HPDE6-E6E7 (cell line): ENCODE results near the gene PLAC9.

ENCODE experiments used
- DNase-seq: peaks from one replicate; pipeline ENCODE4 v3.0.0; 2011; ENCODE audit warnings: missing footprints; ENCODE audit errors: extremely low spot score

The PLAC9 gene

DNA sequence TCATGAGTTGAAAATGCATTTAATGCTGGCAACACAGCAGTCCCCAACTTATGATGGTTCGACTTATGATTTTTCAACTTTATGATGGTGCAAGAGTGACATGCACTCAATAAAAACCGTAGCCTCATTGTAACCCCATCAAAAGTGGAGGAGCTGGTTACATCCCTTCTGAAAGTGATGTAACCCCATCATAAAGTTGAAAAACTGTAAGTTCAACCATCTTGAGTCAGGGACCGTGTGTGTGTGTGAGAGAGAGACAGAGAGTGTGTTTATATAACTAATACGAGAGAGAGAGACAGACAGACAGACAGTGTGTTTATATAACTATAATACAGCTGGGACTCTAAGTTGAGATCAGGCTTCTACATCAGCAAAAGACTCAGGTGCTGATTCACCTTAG lies 51.8 kb downstream of the PLAC9 start:
- DNase-seq = no peak

DNA sequence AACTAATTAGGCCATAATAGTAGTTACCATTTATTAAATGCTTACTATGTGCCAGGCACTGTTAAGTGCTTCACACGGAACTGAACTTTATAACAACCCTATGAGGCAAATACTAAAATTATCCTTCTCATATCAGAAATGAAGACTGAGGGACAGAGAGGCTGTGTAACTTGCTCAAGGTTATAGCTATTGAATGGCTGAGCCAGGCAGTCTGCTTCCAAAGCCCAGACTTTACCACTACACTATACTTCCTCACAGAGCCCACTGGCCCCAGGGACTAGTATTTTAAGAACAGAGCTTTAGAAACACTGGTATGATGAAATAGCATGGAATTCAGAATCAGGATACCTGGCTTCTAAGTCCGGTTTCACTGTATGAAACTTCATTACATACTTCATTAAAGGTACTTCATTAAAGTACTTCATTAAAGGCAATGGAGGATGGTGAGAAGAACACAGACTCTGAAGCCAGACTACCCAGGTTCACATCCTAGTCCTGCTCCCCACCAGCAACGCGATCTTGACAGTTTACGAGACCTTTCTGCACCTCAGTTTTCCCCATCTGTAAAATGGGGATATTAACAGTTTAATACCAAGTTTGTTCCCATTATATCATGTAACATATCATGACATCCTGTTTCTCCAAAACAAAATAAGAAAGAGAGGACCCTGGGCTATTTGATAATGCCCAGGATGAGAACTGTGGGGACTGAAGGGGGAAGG lies 53.2 kb downstream of the PLAC9 start:
- no peak for DNase-seq

DNA sequence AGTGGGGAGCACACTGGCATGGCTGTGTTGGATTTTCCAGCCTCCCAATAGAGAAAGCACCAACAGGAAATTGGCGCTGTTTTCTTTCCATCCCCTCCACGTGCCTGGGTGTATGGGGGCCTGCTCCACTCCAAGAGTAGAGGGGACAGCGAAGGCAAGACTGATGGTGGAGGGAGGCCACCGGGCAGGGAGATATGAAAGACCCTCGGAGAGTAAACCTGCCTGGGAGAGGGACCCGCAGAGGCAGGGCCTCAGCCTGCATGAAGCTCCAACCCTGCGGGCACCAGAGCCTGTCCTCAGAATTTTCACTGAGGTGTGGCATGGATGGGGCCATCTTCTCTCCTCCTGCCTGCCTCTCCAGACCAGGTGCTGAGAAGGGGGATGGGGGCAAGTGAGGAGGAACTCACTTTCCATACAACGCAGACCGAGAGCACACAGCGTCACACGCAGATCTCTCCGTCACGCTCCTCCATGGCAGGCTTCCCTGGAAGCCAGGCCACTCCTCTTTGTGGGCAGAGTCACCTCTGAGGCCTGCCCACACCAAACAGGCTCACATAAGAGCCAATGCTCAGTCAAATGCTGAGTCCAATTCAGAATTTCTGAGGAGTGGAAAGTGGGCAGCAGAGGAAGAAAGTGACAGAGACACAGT lies 54.0 kb downstream of the PLAC9 start:
- no peak for DNase-seq

DNA sequence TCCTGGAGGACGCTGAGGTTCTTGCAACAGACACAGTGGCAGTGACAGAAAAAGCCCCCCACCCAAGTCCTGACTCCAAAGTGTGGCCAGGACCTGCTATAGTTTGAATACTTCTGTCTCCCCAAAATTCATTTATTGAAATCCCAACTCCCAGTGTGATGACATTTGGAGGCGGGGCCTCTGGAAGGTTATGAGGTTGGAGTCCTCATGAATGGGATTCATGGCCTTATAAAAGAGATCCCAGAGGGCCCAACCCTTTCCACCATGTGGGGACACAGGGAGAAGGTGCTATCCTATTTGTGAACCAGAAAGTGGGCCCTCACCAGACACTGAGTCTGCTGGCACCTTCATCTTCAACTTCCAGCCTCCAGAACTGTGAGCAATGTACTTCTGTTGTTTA lies 54.5 kb downstream of the PLAC9 start:
- DNase-seq = no peak

DNA sequence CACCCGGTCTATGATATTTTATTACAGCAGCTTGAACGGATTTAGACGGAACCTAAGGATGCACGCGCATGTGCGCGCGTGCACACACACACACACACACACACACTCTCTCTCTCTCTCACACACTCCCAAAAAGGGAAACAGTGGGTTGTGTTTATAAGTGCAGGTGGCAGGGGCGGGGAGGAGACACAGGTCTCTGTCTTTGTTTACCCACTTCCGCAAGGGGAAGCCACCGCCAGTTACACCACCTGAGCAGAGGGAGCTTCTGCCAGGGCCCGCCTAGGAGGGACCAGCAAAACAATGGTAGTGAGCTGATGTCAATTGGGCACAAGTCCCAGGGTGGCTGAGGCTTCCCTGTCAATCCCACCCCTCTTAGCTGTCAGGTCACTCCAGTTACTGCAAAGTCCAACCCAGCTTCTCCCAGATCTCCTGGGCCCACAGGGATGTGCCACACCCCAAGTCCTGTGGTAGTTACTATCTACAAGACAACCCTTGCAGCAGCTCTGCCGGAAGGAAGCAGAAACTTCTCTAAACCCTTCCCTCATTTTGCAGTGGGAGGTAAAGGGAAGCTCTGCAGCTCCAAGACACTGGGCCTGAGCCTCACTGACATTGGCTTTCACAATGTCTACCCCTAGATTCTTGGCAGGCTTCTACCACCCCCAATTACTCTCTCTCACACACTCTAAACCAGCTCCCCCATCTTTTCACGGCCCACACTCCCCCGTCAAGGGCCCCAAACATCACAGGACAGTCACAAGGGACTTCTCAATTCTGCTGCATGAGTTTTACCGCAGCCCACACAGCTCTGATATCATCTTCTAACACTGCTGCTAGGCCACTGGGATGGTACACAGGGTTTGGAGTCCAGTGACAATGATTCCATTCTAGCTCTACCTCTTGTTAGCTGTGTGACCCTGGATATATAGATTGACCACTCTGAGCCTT lies 55.2 kb downstream of the PLAC9 start:
- DNase-seq = no peak

DNA sequence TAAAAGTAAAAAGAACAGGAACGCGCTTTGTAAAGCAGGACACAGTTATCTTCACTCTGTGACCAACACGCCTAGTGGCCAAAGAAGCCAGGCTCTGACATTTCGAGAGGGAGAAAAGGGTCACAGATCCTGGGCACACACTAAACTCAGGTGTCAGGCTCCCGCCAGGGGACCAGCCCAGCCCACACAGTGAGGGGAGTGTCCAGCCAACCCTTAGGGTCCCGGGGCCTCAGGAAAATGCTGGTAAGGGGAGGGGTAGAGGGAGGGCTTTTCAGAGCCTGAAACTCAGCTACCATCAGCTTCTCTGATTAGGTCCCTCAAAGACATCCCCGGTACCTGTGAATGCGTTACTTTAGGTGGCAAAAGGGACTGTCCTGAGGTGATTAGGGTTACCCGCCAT lies 56.2 kb downstream of the PLAC9 start:
- DNase-seq = no peak

DNA sequence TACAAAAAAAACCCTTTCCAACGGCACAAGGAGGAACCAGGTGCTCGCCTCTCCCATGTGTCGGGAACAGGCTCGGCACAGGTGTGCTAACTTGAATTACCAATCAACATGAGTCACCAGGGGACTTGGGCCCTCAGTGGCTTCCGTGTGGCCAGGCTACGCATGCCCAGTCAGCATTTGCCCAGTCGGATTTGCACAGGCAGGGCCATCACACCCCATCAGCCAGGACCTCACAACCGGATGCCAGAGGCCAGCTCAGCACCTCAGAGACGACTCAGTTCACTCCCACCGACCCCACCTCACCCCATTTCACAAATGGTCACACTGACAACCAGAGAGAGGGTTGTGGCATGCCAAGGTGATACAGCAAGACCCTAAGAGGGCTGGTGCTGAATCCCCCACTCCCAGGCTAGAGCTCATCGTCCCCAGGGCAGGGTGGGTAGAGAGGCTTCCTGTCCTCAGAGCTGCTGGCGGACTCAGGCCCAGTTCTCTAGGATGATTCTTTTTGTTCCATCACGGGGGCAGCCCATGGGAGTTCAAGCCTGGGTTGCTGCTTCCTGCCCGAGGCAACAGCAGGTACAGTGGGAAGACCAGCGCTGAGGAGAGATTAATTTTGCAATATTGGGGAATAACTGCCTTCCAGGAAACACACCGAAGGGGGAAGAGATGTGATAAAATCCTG lies 59.2 kb downstream of the PLAC9 start:
- peak; percentile 84 for DNase-seq

DNA sequence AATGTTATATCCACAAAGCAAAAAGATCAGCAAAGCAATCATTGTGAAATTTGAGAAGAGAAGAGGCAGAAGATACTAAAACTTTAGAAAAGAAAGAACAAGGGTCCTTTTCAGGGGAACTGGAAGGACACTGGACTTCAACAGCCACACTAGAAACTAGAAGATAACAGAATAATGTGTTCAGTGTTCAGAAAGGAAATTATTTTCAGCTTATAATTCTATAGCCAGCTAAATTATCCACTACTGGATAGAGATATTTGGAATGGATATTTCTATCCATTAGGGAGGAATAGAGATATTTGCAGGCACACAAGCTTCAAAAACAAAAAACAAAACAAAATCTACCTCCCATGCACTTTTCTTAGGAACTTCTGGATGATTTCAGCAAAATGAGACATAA lies 60.0 kb downstream of the PLAC9 start:
- no peak for DNase-seq

DNA sequence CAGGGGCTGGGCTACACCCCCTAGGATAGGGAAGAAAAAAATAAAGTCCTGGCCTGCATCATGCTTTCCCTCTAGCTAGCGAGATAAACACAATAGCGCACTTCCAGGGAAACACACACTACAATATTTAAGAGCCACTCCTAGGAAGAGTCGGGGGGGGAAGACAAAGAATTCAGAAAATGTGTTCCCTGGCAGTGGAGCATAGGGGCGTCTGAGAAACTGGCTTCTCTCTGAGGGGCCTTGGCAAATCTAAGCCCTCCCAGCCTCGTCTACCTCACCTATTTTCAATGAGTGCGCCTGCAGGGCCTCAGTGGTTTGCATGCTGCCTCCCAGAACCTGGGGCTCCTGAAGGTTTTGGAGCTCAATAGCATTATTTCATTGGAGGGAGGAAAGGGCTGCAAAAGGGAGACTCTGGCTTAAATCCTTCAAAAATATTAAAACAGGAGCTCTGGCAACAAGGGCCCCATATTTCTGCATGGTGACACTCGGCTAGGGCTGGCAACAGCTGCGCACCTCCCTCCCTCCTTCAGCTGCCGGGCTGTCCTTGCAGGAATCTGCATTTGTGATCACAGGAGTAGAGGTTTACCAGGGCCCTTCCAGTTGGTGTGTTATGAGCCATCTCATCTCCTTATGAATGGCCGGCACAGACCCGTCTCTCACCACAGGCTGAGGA lies 62.0 kb downstream of the PLAC9 start:
- DNase-seq = no peak
